HUES6 (cell line): ENCODE results near the gene L2HGDH.
"Not testable (repeated sequence)": the region's sequence is repeated elsewhere in the genome, so short reads cannot be mapped to it uniquely, and the experiment has no call there.

Experiments
- H3K27ac ChIP-seq: 2 replicates; pipeline ENCODE4 v1.7.0; 2013; ENCODE audit warnings: low read depth, mild to moderate bottlenecking, low read length, inconsistent platforms
- H3K27me3 ChIP-seq: 2 replicates; pipeline ENCODE4 v1.6.1; 2013; ENCODE audit warnings: low read length; ENCODE audit not compliant: control insufficient read depth, insufficient read depth
- H3K36me3 ChIP-seq: 2 replicates; pipeline ENCODE4 v1.6.1; 2013; ENCODE audit warnings: low read length; ENCODE audit not compliant: control insufficient read depth, insufficient read depth
- H3K4me1 ChIP-seq: 2 replicates; pipeline ENCODE4 v1.6.1; 2013; ENCODE audit warnings: low read length; ENCODE audit not compliant: control insufficient read depth, insufficient read depth
- H3K4me3 ChIP-seq: 2 replicates; pipeline ENCODE4 v1.5.1; 2013; ENCODE audit warnings: low read depth, low read length
- H3K9ac ChIP-seq: one replicate; pipeline ENCODE4 v1.6.1; 2013; ENCODE audit warnings: mild to moderate bottlenecking, low read length
- H3K9me3 ChIP-seq: 2 replicates; pipeline ENCODE4 v1.6.1; 2013; ENCODE audit warnings: low read depth, low read length; ENCODE audit not compliant: control insufficient read depth, insufficient read depth

L2HGDH gene

DNA sequence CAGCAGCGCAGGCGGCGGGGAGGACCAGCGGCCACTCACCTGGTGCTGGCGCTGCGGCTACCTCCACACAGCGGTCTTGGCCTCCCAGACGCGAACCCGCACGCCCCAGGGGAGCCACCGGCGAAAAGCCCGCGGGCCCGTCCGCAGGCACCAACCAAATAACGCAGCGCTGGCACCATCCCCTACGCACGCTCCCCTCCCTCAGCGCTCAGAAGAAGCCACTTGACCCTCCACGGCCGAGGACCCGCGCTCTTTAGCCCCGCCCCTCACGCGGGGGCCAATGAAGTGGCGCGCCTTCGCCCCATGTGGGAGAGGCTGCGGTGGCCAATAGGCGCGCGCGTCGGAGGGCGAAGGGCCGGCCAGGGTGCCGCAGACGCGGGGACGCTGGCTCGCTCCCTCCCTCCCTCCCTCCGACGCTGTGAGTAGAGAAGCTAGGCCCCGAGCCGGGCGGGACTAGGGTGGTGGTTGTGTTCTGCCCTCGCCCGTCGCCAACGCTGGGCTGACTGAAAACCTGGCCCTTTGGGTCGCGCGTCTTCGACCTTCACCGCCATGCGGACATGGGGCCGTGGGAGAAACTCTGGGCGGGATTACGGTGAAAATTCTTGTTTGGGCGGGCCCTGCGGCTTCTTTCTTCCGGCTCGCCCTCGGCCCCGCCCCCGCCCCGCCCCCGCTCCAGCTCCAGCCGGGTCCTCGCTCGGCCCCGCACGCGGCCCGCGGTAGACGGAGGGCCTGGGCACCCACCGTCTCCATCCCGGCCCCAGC lies at the start of gene L2HGDH, which contains the start of gene DMAC2L:
TSS of gene L2HGDH (minus strand) at position 258 of the 762 bp plus-strand sequence. CDS start at position 179, 79 bp downstream.
TSS of gene DMAC2L (plus strand) at position 353 of the 762 bp plus-strand sequence. CDS start 9,164 bp downstream, outside the sequence.
- peak within 1 kb of the TSS; percentile 75 for H3K4me3 ChIP-seq
- H3K9ac ChIP-seq, result peak within 1 kb of the TSS; percentile 82
- H3K27me3 ChIP-seq, result no peaks in the 10 kb centered on the region
- peaks cover 5% of the 10 kb centered on the region for H3K4me1 ChIP-seq
- peak within 1 kb of the TSS; percentile 80 for H3K27ac ChIP-seq
- peaks cover 12% of the 10 kb centered on the region for H3K9me3 ChIP-seq
- H3K36me3 ChIP-seq, result peaks cover 7% of the 10 kb centered on the region; the same call in 1 of the 2 replicates

- H3K27me3 ChIP-seq, result no peaks in the 10 kb centered on the region
- H3K4me1 ChIP-seq, result no peaks in the 10 kb centered on the region
- no peak overlapping the region for H3K4me3 ChIP-seq
- no peak overlapping the region for H3K27ac ChIP-seq
- H3K9me3 ChIP-seq, result no peaks in the 10 kb centered on the region
- no peaks in the 10 kb centered on the region for H3K36me3 ChIP-seq
- no peak overlapping the region for H3K9ac ChIP-seq
Measured at GRCh38 chr14:50360851-50361250, 48.8 kb upstream of the L2HGDH start.

GRCh38 chr14:50360093-50360492 lies 48.1 kb upstream of the L2HGDH start:
- Histone ChIP-seq H3K27me3 (no peaks in the 10 kb centered on the region), H3K4me1 (no peaks in the 10 kb centered on the region), H3K9ac (no peak overlapping the region), H3K27ac (no peak overlapping the region), H3K36me3 (no peaks in the 10 kb centered on the region), H3K4me3 (no peak overlapping the region), H3K9me3 (no peaks in the 10 kb centered on the region)

DNA sequence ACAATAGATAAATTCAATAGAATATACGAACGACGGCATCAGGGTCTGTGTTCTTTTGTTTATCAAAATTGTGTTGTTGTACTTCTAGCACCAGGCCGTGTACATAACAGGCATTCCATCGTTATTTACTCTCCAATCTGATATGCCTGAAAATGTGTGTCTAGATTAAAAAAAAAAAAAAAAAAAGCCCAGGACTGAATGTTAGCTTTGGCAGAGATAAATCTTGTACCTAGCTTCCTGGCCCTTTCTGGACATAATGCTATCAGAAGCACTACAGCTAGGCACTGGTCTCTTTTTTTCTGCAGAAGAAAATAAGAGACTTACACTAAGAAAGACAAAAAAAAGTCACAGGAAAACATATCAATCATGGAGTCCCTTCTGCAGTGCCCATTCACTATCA lies 47.6 kb upstream of the L2HGDH start:
- Histone ChIP-seq H3K4me1 (no peaks in the 10 kb centered on the region), H3K27ac (no peak overlapping the region), H3K9me3 (no peaks in the 10 kb centered on the region), H3K27me3 (no peaks in the 10 kb centered on the region), H3K4me3 (no peak overlapping the region), H3K36me3 (no peaks in the 10 kb centered on the region), H3K9ac (no peak overlapping the region)

DNA sequence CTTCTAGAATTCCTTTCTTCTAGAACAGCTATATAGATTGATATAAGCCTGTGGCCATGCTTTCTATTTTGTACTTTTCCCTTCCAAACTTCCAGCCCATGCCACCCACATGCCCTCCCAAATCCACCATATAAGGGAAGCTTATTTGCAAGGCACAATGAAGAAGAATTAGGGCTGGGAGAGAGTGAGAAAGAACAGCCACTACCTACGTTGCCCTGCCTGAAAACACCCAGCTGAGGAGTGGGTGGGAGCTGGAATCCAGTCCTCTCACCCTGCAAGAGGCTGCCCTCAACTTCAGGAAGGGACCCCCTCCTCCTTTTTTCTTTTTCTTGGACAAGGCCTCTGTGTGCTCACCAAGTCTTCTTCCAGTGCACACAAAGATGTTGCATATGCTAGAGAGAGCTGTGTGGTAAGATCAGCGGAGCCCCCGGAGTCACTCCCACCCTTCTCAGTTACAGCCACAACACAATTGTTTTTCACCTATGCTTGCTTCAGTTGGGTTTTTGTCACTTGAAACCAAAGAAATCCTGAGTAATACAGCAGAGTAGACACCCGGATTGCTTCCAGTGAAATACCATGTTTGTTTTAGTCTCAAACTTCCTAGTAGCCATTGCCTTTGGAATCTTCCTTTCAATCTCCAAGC lies 45.8 kb upstream of the L2HGDH start:
- Histone ChIP-seq H3K9ac (no peak overlapping the region), H3K36me3 (no peaks in the 10 kb centered on the region), H3K9me3 (no peaks in the 10 kb centered on the region), H3K27ac (no peak overlapping the region), H3K4me3 (no peak overlapping the region), H3K4me1 (no peaks in the 10 kb centered on the region), H3K27me3 (no peaks in the 10 kb centered on the region)

DNA sequence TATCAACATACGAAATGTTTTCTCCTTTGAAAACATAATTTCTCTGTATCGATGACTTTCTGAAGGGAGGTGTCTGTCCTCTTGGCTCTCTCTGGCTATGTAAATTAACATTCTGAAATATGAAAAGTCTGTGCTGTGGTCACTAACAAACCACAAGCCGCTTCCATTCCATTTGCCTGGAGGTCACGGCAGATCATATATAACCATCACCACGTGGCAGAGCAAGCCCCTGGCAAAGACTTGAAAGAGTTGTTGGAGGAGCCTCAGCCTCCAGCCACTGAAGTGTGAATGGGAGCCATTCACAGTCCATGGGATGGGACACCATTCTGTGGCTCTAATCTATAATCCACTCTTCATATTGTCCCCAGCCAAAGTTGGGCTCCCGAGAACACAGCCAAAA lies 45.1 kb upstream of the L2HGDH start:
- H3K4me3 ChIP-seq, result no peak overlapping the region
- no peaks in the 10 kb centered on the region for H3K4me1 ChIP-seq
- no peak overlapping the region for H3K27ac ChIP-seq
- H3K27me3 ChIP-seq, result no peaks in the 10 kb centered on the region
- H3K36me3 ChIP-seq, result no peaks in the 10 kb centered on the region
- H3K9me3 ChIP-seq, result no peaks in the 10 kb centered on the region
- H3K9ac ChIP-seq, result no peak overlapping the region

DNA sequence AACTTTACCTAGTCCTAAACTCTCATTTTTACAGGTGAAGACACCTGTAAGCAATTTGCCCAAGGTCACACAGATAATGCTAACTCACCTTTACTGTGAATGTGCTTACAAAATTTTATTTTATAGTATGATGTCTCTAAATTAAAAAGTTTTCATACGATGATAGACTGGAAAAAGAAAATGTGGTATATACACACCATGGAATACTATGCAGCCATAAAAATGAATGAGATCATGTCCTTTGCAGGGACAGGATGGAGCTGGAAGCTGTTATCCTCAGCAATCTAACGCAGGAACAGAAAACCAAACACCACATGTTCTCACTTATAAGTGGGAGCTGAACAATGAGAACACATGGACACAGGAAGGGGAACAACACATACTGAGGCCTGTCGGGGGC lies 44.3 kb upstream of the L2HGDH start:
- not testable (repeated sequence) for H3K9me3 ChIP-seq, H3K4me3 ChIP-seq

DNA sequence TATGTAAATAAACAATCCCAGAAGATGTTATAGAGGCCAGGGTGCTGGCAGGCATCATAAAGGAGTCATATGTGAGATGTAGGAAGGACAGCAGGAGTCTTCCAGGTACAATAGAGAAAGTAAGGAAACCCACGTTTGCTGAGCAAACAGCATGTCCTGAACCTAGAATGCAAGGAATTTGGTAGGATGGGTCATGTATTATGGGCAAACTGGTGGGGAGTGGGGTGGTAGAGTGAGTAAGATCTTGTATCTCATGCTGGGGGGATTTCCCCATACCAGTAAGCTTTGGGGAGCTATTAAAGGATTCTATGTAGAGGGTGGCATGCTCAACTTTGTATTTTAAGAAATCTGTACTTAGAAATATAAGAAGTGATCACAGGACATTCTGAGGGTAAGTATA lies 43.7 kb upstream of the L2HGDH start:
- Histone ChIP-seq H3K27me3 (no peaks in the 10 kb centered on the region), H3K36me3 (no peaks in the 10 kb centered on the region), H3K27ac (no peak overlapping the region), H3K9me3 (no peaks in the 10 kb centered on the region), H3K9ac (no peak overlapping the region), H3K4me1 (no peaks in the 10 kb centered on the region), H3K4me3 (no peak overlapping the region)

More for the DNA sequence above, 44.3 kb upstream of the L2HGDH start:
- H3K4me1 ChIP-seq, H3K27me3 ChIP-seq, H3K9ac ChIP-seq, H3K36me3 ChIP-seq, H3K27ac ChIP-seq: not testable (repeated sequence)

DNA sequence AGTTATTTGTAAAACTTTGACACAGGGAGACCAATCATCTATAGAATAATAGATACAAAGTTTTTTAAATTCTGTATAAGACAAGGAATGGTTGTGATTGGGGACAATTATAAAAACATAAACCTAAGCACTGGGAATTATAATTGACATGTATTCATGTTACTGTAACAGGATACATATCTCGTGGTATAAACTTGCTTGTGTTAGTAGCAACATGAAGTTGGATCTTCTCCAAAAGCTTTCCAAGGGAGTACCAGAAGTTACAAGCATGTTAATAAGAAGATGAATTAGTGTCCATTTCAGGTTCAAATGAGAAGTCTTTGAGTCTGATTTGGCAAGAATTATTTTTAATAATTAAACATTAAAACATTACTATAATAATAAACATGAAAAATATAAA lies 42.5 kb upstream of the L2HGDH start:
- Histone ChIP-seq H3K9me3 (no peaks in the 10 kb centered on the region), H3K27ac (no peak overlapping the region), H3K36me3 (no peaks in the 10 kb centered on the region), H3K27me3 (no peaks in the 10 kb centered on the region), H3K4me1 (no peaks in the 10 kb centered on the region), H3K9ac (no peak overlapping the region), H3K4me3 (no peak overlapping the region)

DNA sequence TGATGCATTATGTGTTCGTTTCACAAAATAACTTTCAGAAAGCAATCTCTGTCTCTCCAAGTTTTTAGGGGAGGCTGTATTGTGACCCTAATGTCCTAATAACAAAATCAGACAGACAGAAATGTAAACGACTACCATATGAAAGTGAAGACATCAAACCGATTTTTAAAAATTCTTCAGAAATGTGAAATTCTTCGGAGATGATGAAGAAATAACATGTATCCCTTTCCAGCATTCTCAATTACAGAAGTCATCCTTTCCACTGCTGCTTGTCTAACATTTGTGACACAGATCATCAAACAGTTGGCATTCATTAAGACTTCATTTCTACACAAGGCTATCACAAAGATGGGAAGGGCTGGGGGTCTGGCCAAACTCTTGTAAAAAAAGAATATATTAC lies 41.1 kb upstream of the L2HGDH start:
- Histone ChIP-seq H3K9me3 (no peaks in the 10 kb centered on the region), H3K4me1 (no peaks in the 10 kb centered on the region), H3K4me3 (no peak overlapping the region), H3K27me3 (no peaks in the 10 kb centered on the region), H3K9ac (no peak overlapping the region), H3K27ac (no peak overlapping the region), H3K36me3 (no peaks in the 10 kb centered on the region)

DNA sequence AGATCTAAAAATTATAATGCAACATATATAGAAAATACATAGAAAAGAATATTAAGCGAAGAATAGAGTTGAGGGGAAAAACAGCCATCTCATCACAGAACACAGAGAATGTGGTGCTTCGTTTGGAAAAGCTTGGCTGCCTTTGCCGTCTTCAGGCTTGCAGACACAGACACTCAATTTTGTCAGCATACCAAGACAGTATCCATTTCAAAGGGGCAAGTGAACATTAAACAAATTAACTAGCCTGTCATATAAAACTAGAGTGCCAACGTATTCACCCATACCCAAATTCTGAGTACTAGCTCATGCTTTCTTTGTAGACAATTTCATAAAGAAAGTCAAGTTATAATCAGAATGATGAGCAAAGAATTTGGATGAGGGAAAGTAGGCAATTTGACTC lies 40.6 kb upstream of the L2HGDH start:
- no peak overlapping the region for H3K4me3 ChIP-seq
- no peaks in the 10 kb centered on the region for H3K27me3 ChIP-seq
- no peak overlapping the region for H3K27ac ChIP-seq
- no peaks in the 10 kb centered on the region for H3K36me3 ChIP-seq
- H3K9ac ChIP-seq, result no peak overlapping the region
- H3K9me3 ChIP-seq, result no peaks in the 10 kb centered on the region
- H3K4me1 ChIP-seq, result peaks cover 5% of the 10 kb centered on the region; the same call in 1 of the 2 replicates
